HG02938 (cell line): ENCODE results near the gene ATXN7L1.

Experiments
- ATAC-seq: cut with Tn5 transposase; IDR thresholded peaks from one replicate; pipeline ENCODE4 v1.9.1; 2021; ENCODE audit warnings: mild to moderate bottlenecking, moderate library complexity; ENCODE audit not compliant: unreplicated experiment

Gene ATXN7L1

DNA sequence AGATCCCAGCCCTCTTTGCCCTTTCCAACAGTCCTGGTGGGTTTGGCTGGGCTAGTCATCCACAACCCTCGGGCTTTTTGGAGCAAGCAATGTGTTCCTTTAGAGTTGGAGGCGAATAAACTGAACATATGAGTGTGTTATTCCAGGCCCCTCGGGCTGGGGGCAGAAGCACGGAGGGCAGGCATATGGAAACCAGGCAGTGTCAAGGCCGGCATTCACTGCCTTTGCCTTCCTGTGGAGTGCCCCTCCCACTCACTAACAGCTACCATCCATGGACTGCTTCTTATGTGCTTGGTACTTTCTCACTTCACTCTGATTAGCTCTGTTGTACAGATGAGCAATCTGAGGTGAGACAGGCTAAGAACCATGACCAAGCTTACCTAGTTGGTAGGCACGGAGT is 241.2 kb downstream of the ATXN7L1 start:
- ATAC-seq: no peak

- ATAC-seq: no peak
Measured at GRCh38 chr7:105625986-105626385, 250.4 kb downstream of the ATXN7L1 start.

GRCh38 chr7:105623906-105624305 is 252.5 kb downstream of the ATXN7L1 start:
- ATAC-seq: no peak

GRCh38 chr7:105623378-105623777 is 253.0 kb downstream of the ATXN7L1 start:
- ATAC-seq: no peak

DNA sequence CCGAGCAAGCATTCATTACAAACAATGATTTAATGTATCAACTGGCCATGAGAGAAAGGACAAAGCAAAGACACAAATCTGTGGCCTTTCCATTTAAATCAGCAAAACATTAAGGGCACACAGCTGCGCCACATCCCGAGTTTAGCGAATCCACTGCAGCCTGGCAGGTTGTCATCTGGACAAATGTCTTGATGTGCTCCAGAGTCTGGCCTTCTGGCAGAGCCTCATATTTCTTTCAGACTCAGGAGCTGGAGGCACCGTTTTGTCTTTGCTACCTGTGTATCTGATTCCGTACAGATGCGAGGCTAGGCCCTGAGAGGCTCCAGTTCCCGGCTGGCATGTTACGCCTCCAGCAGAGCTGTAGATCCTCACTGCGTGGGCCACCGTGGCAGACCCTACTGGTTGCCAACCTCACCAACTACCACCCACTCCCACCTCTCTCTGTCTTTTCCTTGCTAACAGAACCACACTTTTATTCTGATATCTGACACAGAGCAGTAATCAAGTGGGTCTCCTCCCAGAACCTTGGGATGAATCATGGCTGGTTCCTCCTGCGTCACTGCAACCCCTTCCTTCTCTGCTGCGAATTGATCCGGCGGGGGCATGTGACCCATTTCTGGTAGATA is 254.2 kb downstream of the ATXN7L1 start:
- ATAC-seq: no peak

- ATAC-seq: no peak
Measured at GRCh38 chr7:105621617-105622016, 254.8 kb downstream of the ATXN7L1 start.

DNA sequence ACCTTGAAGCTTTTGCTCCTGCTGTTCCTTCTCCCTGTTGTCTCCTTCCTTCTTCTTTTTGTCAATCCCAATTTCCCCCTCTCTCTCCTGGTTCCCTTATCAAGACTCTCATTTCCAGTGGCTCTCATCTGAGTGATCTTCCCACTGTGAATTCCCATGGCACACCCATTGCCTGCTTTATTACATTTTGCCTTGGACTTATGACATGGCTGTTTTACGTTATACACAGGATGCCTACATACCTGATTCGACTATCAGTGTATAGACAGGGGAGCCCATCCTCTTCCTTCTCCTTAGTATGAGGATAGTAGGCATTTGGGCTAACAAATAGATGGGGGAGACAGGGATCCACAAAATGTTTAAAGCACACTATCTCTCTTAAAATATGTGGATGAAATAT is 255.2 kb downstream of the ATXN7L1 start:
- no peak for ATAC-seq

- no peak for ATAC-seq
Measured at GRCh38 chr7:105619590-105619989, 256.8 kb downstream of the ATXN7L1 start.

GRCh38 chr7:105618016-105618296 is 258.4 kb downstream of the ATXN7L1 start:
- ATAC-seq: no peak

GRCh38 chr7:105617280-105618015 is 259.0 kb downstream of the ATXN7L1 start:
- ATAC-seq: no peak

DNA sequence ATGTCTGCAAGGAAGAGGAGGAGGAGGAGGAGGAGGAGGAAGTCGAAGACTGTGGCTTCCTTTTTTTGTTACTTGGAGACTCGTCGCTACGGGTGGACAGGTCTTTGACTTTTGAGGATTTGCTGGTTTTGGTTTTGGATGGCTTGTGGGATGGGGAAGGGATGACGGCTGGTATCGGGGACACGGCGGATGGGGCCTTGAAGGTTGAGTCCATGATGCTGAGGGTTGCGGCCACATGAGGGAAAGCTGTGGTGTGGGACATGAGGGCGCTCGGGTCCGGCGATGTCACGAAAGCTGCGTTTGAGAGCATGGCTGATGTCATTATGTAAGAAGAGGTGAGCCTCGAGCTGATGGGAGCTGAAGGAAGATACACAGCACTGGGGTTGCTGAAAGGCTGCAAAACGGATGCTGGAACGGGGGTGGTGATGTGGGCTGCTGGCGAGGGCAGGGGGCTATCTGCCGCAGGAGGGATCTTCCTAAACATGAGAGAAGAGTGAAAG is 262.0 kb downstream of the ATXN7L1 start:
- ATAC-seq: no peak

GRCh38 chr7:105613611-105614330 is 262.6 kb downstream of the ATXN7L1 start:
- ATAC-seq: no peak

DNA sequence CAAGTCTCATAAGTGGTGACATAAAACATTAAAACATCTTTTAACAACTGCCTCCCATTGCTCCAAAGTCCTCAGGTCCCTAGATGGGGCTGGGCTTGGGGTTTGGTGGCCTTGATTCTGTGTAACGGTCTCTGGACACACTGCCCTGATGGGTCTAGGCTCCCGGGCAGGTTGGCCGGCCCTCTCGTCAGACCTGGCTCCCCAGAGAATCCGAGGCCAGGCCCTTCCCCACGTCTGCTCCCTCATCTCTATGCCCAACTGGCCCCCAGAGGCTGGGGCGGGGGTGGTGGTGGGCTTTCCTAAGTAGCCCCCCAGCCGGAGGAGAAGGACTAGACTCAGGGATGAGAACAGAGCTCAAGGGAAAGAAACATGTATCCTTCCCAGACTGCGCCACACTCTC is 263.6 kb downstream of the ATXN7L1 start:
- no peak for ATAC-seq

GRCh38 chr7:105611856-105612775 is 264.3 kb downstream of the ATXN7L1 start:
- ATAC-seq: no peak

- no peak for ATAC-seq
Measured at GRCh38 chr7:105610165-105610930, 266.1 kb downstream of the ATXN7L1 start.

GRCh38 chr7:105602325-105603305 is 273.8 kb downstream of the ATXN7L1 start:
- no peak for ATAC-seq

GRCh38 chr7:105600720-105601550 is 275.5 kb downstream of the ATXN7L1 start:
- no peak for ATAC-seq

- no peak for ATAC-seq
Measured at GRCh38 chr7:105599551-105599950, 276.8 kb downstream of the ATXN7L1 start.
